NCI-H774 (cell line): ENCODE data around the gene TUBA1A.
"Not testable (repeated sequence)": the region's sequence is repeated elsewhere in the genome, so short reads cannot be mapped to it uniquely, and the experiment has no call there.

ENCODE experiments used
- DNase-seq: peaks from one replicate; lab custom pipeline; 2025; lab: John Stamatoyannopoulos, UW

TUBA1A gene

DNA sequence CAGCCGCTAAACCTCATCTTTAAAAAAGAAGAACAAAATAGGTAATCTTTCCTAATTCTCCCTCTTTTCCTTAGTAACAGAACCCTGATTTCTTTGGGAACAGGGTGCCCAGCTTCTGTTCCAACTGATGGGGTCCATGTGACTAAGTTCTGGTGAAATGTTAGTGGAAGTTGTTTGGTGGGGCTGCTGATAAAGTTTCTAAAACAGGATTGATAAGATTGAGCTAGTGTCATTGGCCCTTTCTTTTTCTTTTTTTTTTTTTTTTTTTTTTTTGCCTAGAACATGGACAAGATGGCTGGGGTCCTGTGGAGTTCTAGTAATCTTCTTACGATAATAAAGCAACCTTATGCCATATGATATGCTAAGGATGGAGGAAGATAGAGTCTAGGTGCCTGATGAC, 41.5 kb downstream of the TUBA1A start:
- DNase-seq: no peak

DNA sequence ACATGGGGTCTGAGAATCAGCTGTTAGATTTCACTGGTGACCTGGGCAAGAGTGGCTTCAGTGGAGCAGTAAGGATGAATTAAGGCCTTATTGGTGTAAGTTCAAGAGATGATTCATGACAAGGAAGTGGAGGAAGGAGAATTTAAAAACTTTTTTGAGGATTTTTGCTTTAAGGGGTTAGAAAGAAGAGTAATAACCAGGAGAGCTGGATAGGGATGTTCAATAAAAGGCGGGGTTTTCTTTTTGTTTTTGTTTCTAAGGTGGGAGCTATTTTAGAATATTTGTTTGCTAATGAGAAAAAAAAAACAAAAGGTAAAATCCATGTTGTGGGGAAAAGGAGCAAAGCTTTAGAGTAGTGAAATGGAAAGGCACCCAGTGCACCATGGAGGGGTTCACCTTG, 42.5 kb downstream of the TUBA1A start:
- no peak for DNase-seq

DNA sequence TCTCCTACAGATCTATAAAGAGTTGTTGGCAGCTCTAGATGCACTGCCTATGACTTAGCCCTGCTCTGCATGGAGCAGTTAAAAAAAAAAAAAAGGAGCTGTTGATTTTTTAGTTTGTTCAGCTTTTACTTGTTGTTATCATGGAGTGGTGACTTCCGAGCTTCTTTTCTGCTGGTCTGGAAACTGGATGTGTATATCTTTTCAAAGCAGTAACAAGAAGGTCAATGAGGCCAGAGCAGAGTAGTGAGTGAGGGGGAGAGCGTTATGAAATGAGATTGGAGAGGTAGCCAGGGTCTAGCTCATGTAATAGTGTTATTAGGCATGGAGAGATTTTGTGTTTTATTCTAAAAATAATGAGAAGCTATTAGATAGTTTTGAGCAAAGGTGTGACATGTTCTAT, 44.5 kb downstream of the TUBA1A start:
- no peak for DNase-seq

DNA sequence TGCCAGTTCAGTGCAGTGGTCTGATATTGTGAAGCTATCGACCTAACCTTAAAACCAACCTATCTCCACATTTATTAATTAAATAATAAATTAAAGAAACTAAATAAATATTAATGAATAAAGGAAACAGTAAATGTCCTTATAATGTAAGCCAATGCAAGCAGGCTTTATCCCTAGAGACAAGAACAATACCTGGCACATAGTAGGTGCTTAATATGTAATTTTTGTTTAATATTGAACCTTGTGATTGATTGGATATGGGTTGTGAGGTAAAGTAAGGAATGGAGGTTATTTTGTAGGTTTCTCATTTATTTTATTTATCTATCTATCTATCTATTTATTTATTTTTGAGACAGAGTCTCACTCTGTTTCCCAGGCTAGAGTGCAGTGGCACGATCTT, 49.9 kb downstream of the TUBA1A start:
- DNase-seq: no peak

DNA sequence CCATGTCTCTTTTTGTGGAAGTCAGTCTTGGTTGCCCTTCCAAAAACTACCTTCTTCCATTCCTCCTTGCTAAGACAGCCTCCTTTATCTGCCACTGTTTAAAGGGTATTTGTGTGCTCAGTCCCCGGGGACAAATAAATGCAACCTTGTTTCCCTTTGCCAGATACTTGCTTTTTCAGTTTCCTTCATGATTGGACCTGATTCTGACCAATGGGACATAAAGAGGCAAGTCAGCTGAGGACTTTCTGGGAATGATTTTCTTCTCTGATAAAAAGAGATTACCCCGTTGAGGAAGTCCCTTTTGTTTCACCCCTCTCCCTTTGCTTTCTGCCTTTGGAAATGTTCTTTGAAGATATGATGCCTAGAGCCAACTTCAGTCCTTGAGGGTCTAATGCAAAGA, 50.3 kb downstream of the TUBA1A start:
- no peak for DNase-seq

DNA sequence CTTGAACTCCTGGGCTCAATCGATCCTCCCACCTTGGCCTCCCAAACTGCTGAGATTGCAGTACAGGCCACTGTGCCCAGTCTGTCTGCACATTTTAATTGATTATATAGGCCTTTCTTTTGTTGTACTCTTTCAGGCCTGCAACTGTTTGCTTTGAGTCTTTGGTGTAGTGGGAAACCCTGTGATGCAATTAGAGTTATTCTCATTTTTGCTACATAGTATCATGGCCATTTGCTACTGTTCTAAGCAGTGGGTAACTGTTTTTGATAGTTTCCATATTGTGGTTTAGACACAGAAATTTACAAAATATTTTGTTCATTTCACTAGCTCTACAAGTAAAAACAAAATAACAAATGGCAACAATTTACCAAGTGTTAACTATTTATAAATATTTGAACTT, 51.4 kb downstream of the TUBA1A start:
- no peak for DNase-seq

DNA sequence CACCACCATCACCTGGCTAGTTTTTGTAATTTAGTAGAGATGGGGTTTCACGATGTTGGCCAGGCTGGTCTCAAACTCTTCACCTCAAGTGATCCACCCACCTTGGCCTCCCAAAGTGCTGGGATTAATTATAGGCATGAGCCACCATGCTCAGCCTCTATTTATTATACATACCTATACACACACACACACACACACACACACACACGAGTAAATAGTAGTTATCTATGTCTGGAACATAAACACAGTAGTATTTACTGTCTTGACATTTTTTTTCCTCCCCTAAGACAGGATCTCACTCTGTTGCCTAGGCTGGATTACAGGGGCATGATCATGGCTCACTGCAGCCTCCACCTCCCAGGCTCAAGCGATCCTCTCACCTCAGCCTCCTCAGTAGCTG, 51.9 kb downstream of the TUBA1A start:
- not testable (repeated sequence) for DNase-seq
